GM12892 (cell line): ENCODE data around the gene DDX31.

Source experiments
- POLR2A ChIP-seq: IDR thresholded peaks from 2 replicates; pipeline ENCODE4 v1.6.1; 2011; ENCODE audit warnings: low read depth, low read length, control low read depth
- POLR2AphosphoS5 ChIP-seq: IDR thresholded peaks from 2 replicates; pipeline ENCODE4 v1.6.1; 2011; ENCODE audit warnings: low read depth, low read length, control low read depth
- TAF1 ChIP-seq: IDR thresholded peaks from 2 replicates; pipeline ENCODE4 v1.6.1; 2011; ENCODE audit warnings: low read depth, mild to moderate bottlenecking, control low read depth, low read length, borderline replicate concordance

- TF ChIP-seq POLR2AphosphoS5 = no peak
- no peak for TF ChIP-seq POLR2A
- TF ChIP-seq TAF1 = no peak
Observed at GRCh38 chr9:132590037-132590317, 79.8 kb downstream of the DDX31 start.
